Fibroblast of gingiva (primary cell): Measurements from ENCODE around the gene ARMH4.

Experiments used
- DNase-seq: peaks from one replicate; pipeline ENCODE4 v3.0.0-alpha.2; 2011; ENCODE audit warnings: low read depth

The ARMH4 gene

GRCh38 chr14:58054100-58054499 is 97.9 kb downstream of the ARMH4 start:
- DNase-seq = no peak

DNA sequence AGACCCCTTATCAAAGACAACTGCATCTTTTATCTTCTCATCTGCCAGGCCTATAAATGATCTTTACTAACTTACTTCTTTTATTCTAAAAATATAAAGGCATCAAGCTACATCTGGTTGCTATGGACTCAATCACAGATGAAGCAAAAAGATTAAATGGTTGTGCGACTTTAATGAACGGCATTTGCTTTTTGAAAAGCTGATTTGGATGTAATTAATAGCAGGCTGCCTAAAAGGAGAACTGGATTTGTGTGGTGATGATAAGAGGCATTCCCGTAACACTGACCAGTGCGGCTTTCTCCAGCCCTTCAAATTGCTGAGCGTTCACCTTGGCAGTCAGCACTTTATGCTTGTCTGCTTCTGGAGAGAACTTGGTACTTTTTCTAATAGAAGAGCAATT is 103.8 kb downstream of the ARMH4 start:
- DNase-seq = no peak

DNA sequence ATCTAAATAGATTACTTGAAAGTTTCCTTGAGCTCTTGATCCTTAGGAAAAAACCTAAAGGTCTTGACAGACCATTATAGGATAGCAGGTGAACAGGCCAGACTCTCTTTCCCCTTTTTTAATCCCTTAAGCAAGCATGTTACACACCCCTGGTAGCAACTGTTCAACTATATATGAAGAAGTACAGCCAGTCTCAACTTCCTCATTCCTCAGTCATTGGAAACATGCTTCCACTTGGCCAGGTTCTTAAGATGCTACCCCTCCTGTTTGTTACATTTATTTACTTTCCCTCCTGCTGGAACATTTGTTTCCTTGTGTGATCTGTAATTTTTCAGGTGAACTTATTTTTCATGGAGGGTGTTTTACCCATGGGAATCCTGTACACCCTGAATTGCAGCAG is 124.1 kb downstream of the ARMH4 start:
- no peak for DNase-seq

- no peak for DNase-seq
These were observed 125.0 kb downstream of the ARMH4 start for GRCh38 chr14:58026967-58027366.

DNA sequence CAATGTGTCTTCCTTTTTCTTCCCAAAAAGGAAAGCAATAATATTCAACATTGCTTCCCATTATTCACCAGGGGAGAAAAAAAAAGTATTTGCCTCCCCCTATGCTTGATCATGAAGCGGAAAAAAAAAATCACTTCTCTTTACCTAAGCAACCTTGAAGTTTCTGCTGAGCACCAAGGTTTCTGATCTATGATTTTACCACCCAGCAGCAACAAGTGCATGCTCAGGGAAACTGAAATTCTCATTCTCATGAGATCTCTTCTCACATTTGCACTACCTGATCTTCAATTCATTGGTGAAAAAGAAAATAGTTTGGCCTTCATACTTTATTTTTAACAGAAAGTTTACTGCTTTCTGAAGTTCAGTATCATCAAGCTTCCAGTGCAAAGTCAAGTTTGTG is 125.8 kb downstream of the ARMH4 start:
- DNase-seq = no peak

GRCh38 chr14:58014778-58015177 is 137.2 kb downstream of the ARMH4 start:
- no peak for DNase-seq

DNA sequence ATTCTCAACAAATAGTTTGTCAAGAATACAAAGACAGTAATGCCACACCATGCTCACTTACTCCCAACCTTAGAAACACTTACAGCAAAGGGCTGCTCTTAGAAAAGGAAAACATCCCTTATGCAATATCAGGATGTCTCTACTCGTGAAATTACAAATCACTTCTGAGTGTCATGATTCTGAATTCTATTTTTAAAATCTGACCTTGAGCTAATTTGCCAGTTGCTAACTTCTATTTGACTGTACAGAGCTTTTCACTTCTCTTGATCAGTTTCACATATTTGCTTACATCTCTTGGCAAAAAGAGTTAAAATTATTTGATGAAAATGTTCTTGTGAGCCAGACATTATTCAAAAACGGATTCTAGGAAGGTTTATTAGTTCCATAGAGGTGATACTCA is 149.4 kb downstream of the ARMH4 start:
- DNase-seq = no peak

DNA sequence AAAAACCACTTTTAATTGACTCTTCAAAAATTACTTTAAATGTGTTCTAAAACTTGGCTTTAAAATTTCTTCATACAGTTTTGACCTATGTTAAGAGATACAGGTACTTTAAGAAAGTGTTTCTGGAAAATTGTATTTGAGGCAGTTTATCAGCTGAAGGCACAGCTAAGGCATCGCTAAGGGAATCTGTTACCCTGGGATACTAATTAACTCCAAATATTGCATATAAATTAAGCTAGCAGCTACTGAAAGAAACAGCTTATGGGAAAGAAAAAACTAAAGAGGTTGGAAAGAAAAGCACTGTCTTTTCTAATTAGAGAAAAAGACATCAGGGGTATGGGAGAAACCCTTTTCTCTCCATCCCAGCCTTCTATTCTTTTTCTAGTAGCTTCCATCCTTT is 152.0 kb downstream of the ARMH4 start:
- DNase-seq = no peak

DNA sequence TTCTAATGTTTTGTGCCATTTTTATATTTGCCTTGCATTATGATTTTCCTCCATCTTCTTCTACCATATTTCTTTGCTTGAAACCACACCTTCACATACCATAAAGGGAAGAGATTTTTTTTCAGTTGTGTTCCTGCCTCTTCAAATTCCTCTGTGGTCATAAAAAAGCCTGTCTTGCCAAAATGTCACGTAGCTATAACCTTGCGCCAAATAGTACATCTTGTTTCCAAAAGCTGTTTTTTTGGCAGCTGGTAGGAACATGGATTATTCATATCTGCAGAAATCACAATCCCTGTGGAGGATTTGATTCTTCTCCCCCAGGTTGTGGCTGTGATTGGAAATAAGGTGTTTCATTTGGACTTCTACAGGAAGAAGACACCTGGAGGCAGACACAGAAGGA is 152.5 kb downstream of the ARMH4 start:
- DNase-seq = no peak

DNA sequence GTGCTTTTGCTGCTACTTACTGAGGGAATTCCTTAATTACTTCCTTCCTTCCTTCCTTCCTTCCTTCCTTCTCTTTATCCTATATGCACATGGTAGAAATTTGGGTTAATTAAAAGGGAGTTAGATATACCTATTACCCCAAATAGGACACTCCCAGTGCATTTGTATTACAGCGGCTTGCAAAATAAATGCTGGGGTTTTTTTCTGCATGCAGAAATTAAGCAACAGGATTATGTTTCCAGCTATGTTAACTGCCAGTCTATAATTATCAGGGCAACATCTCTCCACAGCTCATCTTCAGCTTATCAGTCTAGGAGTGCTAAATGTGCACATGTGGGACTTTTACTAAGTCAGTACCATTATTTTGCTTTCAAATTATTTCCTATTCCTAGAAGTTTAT is 153.2 kb downstream of the ARMH4 start:
- DNase-seq = no peak

DNA sequence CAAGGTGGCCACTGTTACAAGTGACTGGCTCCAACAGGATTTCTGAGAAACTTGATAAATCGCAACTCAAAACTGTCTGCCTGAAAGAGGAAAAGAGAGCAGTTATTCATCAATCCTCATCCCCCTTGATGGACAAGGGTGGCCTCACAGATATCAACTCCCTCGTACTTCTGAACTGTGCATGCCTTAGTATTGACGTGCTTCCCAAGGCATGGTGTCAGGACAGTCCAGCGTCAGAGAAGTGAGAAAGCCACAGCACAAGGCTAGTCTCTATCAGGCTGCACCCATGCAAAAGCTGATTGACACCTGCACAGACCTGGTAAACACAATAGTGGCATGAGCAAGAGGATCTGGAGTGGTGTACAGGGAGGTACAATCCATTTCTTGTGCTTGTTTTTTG is 160.7 kb downstream of the ARMH4 start:
- no peak for DNase-seq

- no peak for DNase-seq
These were observed 163.6 kb downstream of the ARMH4 start for GRCh38 chr14:57988445-57988844.

GRCh38 chr14:57987596-57988300 is 164.3 kb downstream of the ARMH4 start:
- no peak for DNase-seq

DNA sequence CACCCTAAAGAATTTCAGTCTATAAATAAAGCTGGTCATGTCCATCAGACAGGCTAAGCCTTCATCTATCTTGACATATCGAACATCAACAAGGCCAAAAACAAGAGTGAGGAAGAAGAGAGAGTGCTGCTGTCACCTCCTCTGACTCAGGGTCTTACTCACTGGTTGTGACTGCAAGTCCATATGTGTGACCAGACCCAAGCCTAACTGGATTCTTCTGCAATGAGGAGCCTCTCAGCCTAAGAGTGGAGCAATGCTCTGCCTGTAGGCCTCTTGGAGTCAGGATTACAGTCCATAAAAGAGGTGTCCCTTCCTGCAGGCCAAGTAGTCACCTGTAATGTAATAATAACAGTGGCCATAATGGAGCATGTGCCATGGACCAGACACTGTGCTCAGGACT is 165.0 kb downstream of the ARMH4 start:
- DNase-seq = no peak

DNA sequence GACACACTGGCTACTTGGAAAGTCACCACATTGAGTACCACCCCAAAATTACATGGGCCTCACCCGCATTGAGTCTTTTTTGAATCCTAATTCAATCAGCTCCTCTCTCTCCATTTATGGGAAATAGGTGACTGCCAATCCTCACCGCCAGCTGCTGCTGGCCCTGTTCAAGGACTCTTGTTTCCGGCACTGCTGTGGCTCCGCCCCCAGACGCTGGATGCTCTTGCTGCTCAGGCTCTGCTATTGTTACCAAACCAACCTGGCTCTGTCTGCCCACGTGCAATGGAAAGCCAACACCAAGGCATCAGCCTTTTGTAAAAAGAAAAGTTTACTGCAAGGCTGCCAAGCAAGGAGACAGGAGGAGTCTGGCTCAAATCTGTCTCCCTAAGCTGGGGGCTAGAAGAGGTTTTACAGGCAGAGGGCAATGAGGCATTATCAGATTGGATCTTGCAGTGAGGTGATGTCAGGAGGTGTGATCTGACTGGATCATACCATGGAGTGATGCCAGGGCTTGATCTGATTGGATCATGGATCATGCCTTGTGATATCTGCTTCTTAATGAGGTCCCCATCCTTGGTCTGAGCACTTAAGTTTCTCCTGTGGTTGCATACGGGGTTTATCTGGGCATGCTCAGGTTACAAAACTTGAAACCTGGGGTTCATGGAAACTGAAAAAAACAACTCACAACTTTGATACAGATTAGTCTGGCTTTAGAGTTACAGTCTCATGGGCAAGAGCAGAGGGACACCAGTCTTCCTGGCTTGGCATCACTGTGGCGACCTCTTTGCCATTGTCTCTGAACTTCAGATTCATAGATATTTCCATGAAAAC is 169.0 kb downstream of the ARMH4 start:
- no peak for DNase-seq

GRCh38 chr14:57981817-57982560 is 170.0 kb downstream of the ARMH4 start:
- DNase-seq = no peak

DNA sequence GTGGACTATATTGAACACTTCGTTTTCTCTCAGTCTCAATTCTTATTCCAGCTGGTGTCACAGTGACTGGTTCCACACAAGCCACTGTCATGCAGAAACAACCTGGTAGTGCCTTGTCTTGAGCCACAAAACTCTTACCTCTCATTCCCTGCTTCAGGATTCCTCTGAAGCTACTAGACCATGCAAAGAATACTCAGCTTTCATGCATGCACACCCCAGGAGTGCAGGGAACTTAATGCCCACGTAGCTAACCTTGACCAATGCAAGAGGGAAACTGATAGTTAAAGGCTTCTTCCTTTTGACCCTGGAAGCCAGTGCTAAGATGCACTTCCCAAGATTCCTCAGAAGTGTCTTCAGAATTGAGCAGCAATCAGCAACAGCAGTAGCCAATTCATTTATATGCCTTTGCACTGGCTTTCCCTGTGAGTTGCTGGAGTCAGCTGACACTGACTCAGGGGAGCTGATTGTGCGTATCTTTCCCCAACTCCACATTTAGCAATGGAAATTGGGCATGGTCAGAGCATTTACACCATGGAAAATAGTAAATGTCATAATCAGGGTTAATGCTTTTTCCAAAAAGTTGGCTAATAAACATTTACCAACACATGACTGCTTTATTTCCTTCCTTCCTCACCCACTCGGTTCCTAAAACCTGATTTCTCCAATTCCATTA is 172.5 kb downstream of the ARMH4 start:
- DNase-seq = no peak

DNA sequence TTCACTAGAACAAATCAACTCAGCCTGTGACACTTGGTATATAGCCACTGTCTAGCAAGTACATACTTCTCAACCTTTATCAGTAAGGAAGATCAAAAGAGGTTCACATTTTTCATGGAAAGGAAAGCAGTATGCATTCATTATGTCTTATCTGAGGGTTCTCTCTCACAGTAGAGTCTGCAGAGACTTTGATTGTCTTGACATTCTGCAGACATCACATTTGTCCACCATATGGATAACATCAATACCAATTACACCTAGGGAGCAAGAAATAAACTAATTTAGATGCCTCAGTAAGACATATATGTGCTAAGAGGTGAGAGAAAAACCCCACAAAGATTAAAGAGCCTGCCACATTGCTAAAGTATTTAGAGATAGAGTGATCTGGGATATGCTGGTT is 175.3 kb downstream of the ARMH4 start:
- DNase-seq = no peak

GRCh38 chr14:57974896-57975295 is 177.1 kb downstream of the ARMH4 start:
- DNase-seq = no peak

GRCh38 chr14:57970594-57970993 is 181.4 kb downstream of the ARMH4 start:
- no peak for DNase-seq

DNA sequence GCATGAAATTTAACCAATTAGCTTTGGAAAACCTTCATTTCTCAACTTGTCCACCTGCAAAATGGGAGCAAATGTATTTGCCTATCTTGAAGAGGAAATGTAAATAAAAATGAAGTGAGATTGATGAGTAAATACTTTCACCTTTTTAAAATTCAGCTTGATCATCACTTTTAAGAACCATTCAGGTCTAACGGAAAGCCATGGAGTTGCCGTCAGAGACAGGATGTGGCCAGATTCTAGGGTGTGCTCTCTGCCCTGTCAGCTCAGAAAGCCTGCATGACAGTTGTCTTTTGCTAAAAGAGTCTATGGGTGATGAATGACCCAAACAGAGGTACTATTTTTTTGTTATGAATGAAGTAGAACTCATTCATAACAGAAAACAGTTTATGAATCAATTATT is 181.8 kb downstream of the ARMH4 start:
- DNase-seq = no peak

DNA sequence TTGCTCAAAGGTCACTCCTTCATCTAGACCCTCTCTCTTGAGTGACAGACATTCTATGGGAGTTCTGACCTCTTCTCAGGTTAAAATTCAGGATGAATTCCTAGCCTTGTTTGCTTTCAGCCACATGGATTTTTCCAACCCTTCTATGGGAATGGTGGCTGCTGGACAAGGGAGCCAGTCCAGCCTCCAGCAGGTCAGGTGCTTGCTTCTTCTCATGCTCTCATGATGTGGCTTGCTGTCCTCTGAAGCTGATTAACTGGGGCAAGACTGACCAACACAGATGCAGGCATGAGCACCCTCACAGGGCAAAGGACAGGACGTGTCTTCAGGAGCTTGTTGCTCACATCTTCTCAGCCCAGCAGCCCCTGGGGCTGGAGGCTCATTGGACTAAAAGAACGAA is 188.9 kb downstream of the ARMH4 start:
- no peak for DNase-seq
